Muscle of leg (tissue), 11 donors: ENCODE data around the gene RNASE8. TPM values are rescaled to one million over a fixed set of nuclear protein-coding genes. Genes with fewer than 3 reads are reported as not detected.

ENCODE experiments used
- DNase-seq: peaks from one replicate; pipeline ENCODE4 v3.0.0; 2013
- H3K27ac ChIP-seq: one replicate; pipeline ENCODE4 v1.5.1; 2013; ENCODE audit warnings: mild to moderate bottlenecking, low read length, control low read depth
- H3K27me3 ChIP-seq: one replicate; pipeline ENCODE4 v1.6.1; 2013; ENCODE audit warnings: low read length; ENCODE audit not compliant: control insufficient read depth, insufficient read depth
- H3K36me3 ChIP-seq: one replicate; pipeline ENCODE4 v1.6.1; 2013; ENCODE audit warnings: low read length; ENCODE audit not compliant: control insufficient read depth, insufficient read depth
- H3K4me1 ChIP-seq: one replicate; pipeline ENCODE4 v1.6.1; 2013; ENCODE audit warnings: low read length; ENCODE audit not compliant: control insufficient read depth, insufficient read depth
- H3K4me3 ChIP-seq: one replicate; pipeline ENCODE4 v1.5.1; 2013; ENCODE audit warnings: low read length, control low read depth
- H3K9me3 ChIP-seq: replicated peaks from 2 replicates; pipeline ENCODE4 v1.6.1; 2013; ENCODE audit warnings: low read depth, low read length; ENCODE audit not compliant: control insufficient read depth
- WGBS: methylation state at CpG from one replicate; pipeline ENCODE4 v1.1.5; 2013; ENCODE audit warnings: missing lambda C conversion rate; ENCODE audit not compliant: insufficient coverage; 5-methylcytosine and 5-hydroxymethylcytosine counted together
- polyA plus RNA-seq, 8 donors: library from polyadenylated mRNA; unstranded; fragments of 120-200 nt; gene quantifications; one replicate each; pipeline versions ENCODE4 v1.2.1 to v1.2.3, GENCODE V29; 2013; ENCODE audit warnings: inconsistent platforms in 1 of 8, low replicate concordance in 1 of 8; ENCODE audit not compliant: insufficient read length in 8 of 8, insufficient read depth in 1 of 8
- total RNA-seq: library from RNA; stranded (reverse); fragments of 120-200 nt; gene quantifications from one replicate; pipeline ENCODE4 v1.2.4, GENCODE V29; 2013

Gene RNASE8
- total and polyA plus RNA-seq, 9 donors, result not detected

DNA sequence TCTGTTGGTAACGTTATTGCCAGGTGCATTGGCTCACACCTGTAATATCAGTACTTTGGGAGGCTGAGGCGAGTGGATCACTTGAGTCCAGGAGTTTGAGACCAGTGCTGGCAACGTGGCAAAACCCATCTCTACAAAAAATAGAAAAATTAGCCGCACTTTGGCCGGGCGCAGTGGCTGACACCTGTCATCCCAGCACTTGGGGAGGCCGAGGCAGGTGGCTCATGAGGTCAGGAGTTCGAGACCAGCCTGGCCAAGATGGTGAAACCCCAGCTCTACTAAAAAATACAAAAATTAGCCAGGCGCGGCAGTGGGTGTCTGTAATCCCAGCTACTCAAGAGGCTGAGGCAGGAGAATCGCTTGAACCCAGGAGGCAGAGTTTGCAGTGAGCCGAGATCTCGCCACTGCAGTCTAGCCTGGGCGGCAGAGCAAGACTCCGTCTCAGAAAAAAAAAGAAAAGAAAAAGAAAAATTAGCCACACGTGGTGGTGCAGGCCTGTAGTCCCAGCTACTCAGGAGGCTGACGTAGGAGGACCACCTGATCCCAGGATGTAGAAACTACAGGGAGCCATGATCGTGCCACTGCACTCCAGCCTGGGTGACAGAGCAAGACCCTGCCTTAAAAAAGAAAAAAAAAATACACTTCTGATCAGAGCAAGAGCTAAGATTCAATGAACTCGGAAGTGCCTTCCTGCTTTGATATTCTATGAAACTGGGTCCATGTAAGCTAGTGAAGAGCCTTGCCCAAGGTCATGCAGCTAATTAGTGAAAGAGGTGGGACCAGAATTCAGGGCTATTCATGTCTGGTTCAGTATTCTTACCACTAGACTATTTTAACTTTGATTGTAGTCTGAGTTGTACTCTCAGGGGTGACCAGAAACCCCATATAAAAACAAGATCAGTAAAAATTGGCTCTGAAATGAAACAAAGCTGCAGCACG is 4.2 kb upstream of the RNASE8 start:
- DNase-seq, result no peak
- no peak overlapping the region for H3K4me3 ChIP-seq
- no peaks in the 10 kb centered on the region for H3K36me3 ChIP-seq
- H3K9me3 ChIP-seq, result no peaks in the 10 kb centered on the region
- no peak overlapping the region for H3K27ac ChIP-seq
- no peaks in the 10 kb centered on the region for H3K27me3 ChIP-seq
- 88% methylated on average over 16 of the region's 20 CpGs for WGBS
- H3K4me1 ChIP-seq, result peaks cover 17% of the 10 kb centered on the region

DNA sequence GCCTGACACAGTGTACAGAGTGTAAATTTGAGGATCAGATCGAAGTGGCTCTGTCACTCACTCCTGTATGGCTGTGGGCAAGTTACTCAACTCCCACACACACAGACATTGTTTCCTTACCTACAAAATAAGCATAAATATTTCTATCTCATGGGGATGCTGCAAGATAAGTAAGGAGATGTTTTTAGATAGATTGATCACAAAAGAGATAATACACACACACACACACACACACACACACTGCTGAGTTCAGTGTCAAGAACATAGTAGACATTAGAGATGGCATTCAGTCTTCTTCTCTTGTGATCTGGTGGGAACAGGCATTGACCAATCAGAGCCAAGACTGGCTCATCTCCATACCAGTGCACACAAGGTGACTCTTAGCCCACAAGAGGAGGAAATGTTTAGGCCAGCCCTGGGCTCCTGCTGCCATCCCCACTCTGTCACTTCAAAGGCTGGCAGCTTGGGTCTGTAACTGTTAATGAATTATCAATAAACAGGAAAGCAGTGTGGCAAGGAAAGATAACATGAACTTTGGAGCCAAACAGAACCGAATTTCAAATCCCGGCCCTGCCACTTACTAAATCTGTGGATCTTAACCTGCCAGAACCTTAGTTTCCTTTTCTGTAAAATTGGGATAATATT is 3.4 kb upstream of the RNASE8 start:
- no CpG with 5 or more reads among the region's 3 CpGs for WGBS
- no peaks in the 10 kb centered on the region for H3K36me3 ChIP-seq
- no peaks in the 10 kb centered on the region for H3K27me3 ChIP-seq
- no peak overlapping the region for H3K27ac ChIP-seq
- no peak for DNase-seq
- no peak overlapping the region for H3K4me3 ChIP-seq
- no peaks in the 10 kb centered on the region for H3K9me3 ChIP-seq
- peaks cover 21% of the 10 kb centered on the region for H3K4me1 ChIP-seq

GRCh38 chr14:21054768-21055145 is 2.9 kb upstream of the RNASE8 start:
- no CpG with 5 or more reads among the region's 4 CpGs for WGBS
- Histone ChIP-seq H3K27ac (no peak overlapping the region), H3K4me3 (no peak overlapping the region), H3K27me3 (no peaks in the 10 kb centered on the region), H3K9me3 (no peaks in the 10 kb centered on the region), H3K4me1 (peaks cover 21% of the 10 kb centered on the region), H3K36me3 (no peaks in the 10 kb centered on the region)
- no peak for DNase-seq

- peak; percentile 57 for DNase-seq
- peak overlapping the region; percentile 0 for H3K27ac ChIP-seq
- no peak overlapping the region for H3K4me3 ChIP-seq
- peaks cover 21% of the 10 kb centered on the region for H3K4me1 ChIP-seq
- no peaks in the 10 kb centered on the region for H3K27me3 ChIP-seq
- WGBS, result 33% methylated on average over 1 of the region's 5 CpGs
- no peaks in the 10 kb centered on the region for H3K36me3 ChIP-seq
- H3K9me3 ChIP-seq, result no peaks in the 10 kb centered on the region
Measured at GRCh38 chr14:21055432-21056117, 2.0 kb upstream of the RNASE8 start.

- Histone ChIP-seq H3K27me3 (peaks cover 2% of the 10 kb centered on the region), H3K4me3 (no peak overlapping the region), H3K9me3 (no peaks in the 10 kb centered on the region), H3K27ac (no peak overlapping the region), H3K36me3 (no peaks in the 10 kb centered on the region), H3K4me1 (peaks cover 21% of the 10 kb centered on the region)
- 27% methylated on average over 3 of the region's 10 CpGs for WGBS
- DNase-seq, result peak; percentile 70
Measured at GRCh38 chr14:21056520-21057163, 980 bp upstream of the RNASE8 start.

DNA sequence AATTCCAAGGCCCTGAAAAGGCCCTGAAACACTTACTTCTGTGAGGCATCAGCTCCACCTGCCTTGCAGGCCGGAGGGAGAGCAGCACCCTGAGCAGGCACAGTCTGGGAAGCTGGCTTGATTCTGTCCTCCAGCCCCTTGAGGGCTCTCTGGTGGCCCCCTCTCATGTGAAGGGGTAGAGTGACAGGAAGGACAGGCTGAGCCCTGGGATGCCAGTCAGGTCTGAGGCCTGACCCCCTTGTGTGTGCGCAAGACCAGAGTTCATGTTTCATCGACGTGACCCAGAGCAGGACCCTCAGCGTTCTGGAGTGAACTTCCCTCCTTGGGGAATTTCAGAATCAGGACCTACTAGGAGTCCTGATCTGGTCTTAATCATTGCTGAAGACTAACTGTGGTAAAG is 1.3 kb downstream of the RNASE8 start:
- no peaks in the 10 kb centered on the region for H3K36me3 ChIP-seq
- WGBS, result 80% methylated on average over 3 of the region's 5 CpGs
- peaks cover 24% of the 10 kb centered on the region for H3K4me1 ChIP-seq
- no peak overlapping the region for H3K4me3 ChIP-seq
- no peak overlapping the region for H3K27ac ChIP-seq
- peaks cover 2% of the 10 kb centered on the region for H3K27me3 ChIP-seq
- H3K9me3 ChIP-seq, result no peaks in the 10 kb centered on the region
- DNase-seq, result no peak

DNA sequence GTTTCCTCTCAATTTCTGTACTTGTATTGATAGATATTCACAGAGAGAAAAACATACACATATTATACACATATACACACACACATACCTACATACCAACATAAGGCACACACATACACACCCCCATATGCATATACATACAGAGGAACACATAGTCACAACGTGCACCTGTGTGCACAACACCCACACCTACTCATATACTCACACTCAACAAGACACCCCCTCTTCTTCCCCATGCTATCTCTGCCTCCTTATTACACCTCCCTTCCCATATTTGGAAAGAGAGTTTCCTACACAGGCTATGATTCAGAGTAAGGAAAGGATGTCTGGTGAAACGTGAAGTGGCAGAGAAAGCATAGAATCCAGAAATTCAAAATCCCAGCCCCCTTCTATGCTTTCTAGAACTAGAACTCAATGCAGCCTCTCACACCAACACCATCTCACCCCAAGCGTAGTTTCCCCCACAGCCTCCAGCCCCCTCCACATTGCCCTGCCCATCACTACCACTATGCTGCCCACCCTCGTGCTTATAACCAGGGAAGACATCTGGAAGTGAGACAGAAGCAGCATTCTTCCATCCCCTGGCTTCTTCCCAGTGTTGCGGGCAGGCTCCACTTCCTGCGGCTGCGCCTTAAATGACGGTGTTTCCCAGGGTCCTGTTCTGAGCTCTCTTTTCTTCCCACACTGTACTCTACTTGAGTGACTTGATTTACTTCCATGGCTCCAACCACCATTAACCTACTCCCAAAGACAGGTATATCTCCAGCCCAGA is 2.4 kb downstream of the RNASE8 start:
- H3K36me3 ChIP-seq, result no peaks in the 10 kb centered on the region
- H3K27me3 ChIP-seq, result peaks cover 2% of the 10 kb centered on the region
- H3K27ac ChIP-seq, result no peak overlapping the region
- DNase-seq, result no peak
- WGBS, result 59% methylated on average over 7 of the region's 8 CpGs
- no peaks in the 10 kb centered on the region for H3K9me3 ChIP-seq
- peaks cover 24% of the 10 kb centered on the region for H3K4me1 ChIP-seq
- H3K4me3 ChIP-seq, result no peak overlapping the region

- H3K27me3 ChIP-seq, result peaks cover 2% of the 10 kb centered on the region
- no peaks in the 10 kb centered on the region for H3K9me3 ChIP-seq
- H3K27ac ChIP-seq, result no peak overlapping the region
- peaks cover 21% of the 10 kb centered on the region for H3K4me1 ChIP-seq
- no peak for DNase-seq
- 83% methylated on average over 7 of the region's 13 CpGs for WGBS
- no peak overlapping the region for H3K4me3 ChIP-seq
- no peaks in the 10 kb centered on the region for H3K36me3 ChIP-seq
Measured at GRCh38 chr14:21060614-21061346, 3.2 kb downstream of the RNASE8 start.

DNA sequence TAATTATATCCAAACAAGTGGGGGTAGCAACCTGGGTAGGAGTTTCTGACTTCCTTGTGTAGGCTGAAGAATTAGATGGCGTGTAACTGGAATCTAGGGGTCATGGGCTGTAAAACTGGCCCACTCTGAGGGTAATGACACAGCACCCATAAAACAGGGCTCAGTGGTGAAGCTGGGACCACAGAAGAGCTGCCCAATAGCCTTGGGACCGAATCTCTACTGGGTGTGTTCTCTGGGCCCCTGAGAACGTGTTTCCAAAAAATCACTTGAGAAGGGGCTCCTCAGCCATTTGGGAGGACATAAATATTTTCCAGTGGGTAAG is 3.7 kb downstream of the RNASE8 start:
- Histone ChIP-seq H3K4me3 (no peak overlapping the region), H3K9me3 (no peaks in the 10 kb centered on the region), H3K27me3 (peaks cover 2% of the 10 kb centered on the region), H3K4me1 (peaks cover 19% of the 10 kb centered on the region), H3K27ac (no peak overlapping the region), H3K36me3 (no peaks in the 10 kb centered on the region)
- DNase-seq, result no peak
- 100% methylated on average over 1 of the region's 3 CpGs for WGBS
